ENCODE data around the gene EEPD1.

DNA sequence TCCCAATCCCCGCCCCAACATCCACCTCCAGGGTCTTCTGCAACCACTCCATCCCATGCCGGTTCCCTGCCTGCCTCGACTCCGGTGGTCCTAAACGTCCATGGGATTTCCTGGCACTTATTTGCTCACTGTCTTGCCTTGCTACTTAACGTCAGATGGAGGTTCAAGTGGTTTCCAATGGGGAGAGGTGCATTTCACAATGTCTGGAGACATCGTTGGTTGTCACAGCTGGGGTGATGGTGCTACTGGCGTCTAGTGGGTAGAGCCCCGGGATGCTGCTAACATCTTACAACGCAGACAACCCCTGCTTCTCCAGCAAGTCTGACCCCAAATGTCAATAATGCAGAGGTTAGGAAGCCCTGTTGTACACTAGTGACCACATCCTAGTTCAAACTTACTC lies 153.7 kb downstream of the EEPD1 start:
- TF ChIP-seq, protein P1, sequence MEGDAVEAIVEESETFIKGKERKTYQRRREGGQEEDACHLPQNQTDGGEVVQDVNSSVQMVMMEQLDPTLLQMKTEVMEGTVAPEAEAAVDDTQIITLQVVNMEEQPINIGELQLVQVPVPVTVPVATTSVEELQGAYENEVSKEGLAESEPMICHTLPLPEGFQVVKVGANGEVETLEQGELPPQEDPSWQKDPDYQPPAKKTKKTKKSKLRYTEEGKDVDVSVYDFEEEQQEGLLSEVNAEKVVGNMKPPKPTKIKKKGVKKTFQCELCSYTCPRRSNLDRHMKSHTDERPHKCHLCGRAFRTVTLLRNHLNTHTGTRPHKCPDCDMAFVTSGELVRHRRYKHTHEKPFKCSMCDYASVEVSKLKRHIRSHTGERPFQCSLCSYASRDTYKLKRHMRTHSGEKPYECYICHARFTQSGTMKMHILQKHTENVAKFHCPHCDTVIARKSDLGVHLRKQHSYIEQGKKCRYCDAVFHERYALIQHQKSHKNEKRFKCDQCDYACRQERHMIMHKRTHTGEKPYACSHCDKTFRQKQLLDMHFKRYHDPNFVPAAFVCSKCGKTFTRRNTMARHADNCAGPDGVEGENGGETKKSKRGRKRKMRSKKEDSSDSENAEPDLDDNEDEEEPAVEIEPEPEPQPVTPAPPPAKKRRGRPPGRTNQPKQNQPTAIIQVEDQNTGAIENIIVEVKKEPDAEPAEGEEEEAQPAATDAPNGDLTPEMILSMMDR (IDR thresholded peaks at IDR 0.05): no peak
- no peak for TF ChIP-seq POLR2A (IDR thresholded peaks at IDR 0.05)
